Forelimb muscle (tissue), 1 donor: Measurements from ENCODE around the gene RBM38. TPM values are rescaled to one million over a fixed set of nuclear protein-coding genes. Genes with fewer than 3 reads are reported as not detected.

ENCODE experiments used
- DNase-seq: peaks from one replicate; pipeline ENCODE4 v3.0.0-alpha.2; 2013; ENCODE audit warnings: low read depth
- polyA plus RNA-seq: library from polyadenylated mRNA; unstranded; fragments of 120-200 nt; gene quantifications from one replicate; pipeline ENCODE4 v1.2.1, GENCODE V29; 2013; ENCODE audit not compliant: insufficient read length

RBM38 gene
- polyA plus RNA-seq, 1 donor = 61.8 TPM

- DNase-seq = no peak
These were observed 44.5 kb downstream of the RBM38 start for GRCh38 chr20:57435498-57436222.

GRCh38 chr20:57436223-57436545, 45.0 kb downstream of the RBM38 start:
- no peak for DNase-seq

GRCh38 chr20:57437267-57437666, 46.1 kb downstream of the RBM38 start:
- DNase-seq = no peak

- no peak for DNase-seq
These were observed 46.6 kb downstream of the RBM38 start for GRCh38 chr20:57437672-57438330.

GRCh38 chr20:57438552-57438951, 47.4 kb downstream of the RBM38 start:
- DNase-seq = no peak

- no peak for DNase-seq
These were observed 48.2 kb downstream of the RBM38 start for GRCh38 chr20:57439432-57439831.

GRCh38 chr20:57439993-57440392, 48.8 kb downstream of the RBM38 start:
- DNase-seq = no peak

- DNase-seq = no peak
These were observed 49.7 kb downstream of the RBM38 start for GRCh38 chr20:57440678-57441509.

- no peak for DNase-seq
These were observed 50.4 kb downstream of the RBM38 start for GRCh38 chr20:57441510-57442154.

- no peak for DNase-seq
These were observed 51.1 kb downstream of the RBM38 start for GRCh38 chr20:57442158-57442887.

- DNase-seq = no peak
These were observed 51.7 kb downstream of the RBM38 start for GRCh38 chr20:57442888-57443239.

GRCh38 chr20:57443349-57444265, 52.4 kb downstream of the RBM38 start:
- no peak for DNase-seq

- DNase-seq = no peak
These were observed 53.3 kb downstream of the RBM38 start for GRCh38 chr20:57444394-57445048.

- no peak for DNase-seq
These were observed 54.1 kb downstream of the RBM38 start for GRCh38 chr20:57445298-57445697.

- no peak for DNase-seq
These were observed 54.6 kb downstream of the RBM38 start for GRCh38 chr20:57445774-57446173.

- no peak for DNase-seq
These were observed 57.7 kb downstream of the RBM38 start for GRCh38 chr20:57448764-57449354.

GRCh38 chr20:57449398-57450354, 58.5 kb downstream of the RBM38 start:
- DNase-seq = no peak

GRCh38 chr20:57450419-57450818, 59.2 kb downstream of the RBM38 start:
- DNase-seq = no peak
